ENCODE measurements around the gene MBD3L2B.

GRCh38 chr19:7013678-7014077 is 7.6 kb downstream of the MBD3L2B start:
- TF ChIP-seq, protein P1, sequence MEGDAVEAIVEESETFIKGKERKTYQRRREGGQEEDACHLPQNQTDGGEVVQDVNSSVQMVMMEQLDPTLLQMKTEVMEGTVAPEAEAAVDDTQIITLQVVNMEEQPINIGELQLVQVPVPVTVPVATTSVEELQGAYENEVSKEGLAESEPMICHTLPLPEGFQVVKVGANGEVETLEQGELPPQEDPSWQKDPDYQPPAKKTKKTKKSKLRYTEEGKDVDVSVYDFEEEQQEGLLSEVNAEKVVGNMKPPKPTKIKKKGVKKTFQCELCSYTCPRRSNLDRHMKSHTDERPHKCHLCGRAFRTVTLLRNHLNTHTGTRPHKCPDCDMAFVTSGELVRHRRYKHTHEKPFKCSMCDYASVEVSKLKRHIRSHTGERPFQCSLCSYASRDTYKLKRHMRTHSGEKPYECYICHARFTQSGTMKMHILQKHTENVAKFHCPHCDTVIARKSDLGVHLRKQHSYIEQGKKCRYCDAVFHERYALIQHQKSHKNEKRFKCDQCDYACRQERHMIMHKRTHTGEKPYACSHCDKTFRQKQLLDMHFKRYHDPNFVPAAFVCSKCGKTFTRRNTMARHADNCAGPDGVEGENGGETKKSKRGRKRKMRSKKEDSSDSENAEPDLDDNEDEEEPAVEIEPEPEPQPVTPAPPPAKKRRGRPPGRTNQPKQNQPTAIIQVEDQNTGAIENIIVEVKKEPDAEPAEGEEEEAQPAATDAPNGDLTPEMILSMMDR (IDR thresholded peaks at IDR 0.05) = no peak
- TF ChIP-seq POLR2AphosphoS5 (IDR thresholded peaks at IDR 0.05; ENCODE audit: low read depth, low read length) = no peak
- no peak for TF ChIP-seq RCOR1 (IDR thresholded peaks at IDR 0.05; ENCODE audit: low read length)

All from SK-N-SH (cell line).